Measurements from ENCODE around the gene SMARCAD1. TPM values are rescaled to one million over a fixed set of nuclear protein-coding genes. Genes with fewer than 3 reads are reported as not detected.

Gene SMARCAD1
- total RNA-seq, 1 donor from 2014 or later = 36.0 TPM

DNA sequence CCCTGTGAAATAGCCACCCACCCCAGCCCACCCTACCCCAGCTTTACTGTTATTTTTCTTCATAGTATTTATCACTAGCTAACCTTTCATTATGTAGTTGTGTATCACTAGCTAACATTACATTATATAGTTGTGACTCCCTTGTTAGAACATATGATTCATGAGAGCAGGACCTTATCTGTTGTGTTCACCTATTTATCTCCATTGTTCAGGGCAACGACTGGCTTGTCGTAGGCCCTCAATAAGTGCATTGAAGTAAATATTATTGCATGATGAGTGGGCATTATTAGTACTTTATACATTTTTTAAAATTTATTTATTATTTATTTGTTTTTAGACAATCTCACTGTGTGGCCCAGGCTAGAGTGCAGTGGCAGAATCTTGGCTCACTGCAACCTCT is 4.2 kb downstream of the SMARCAD1 start:
- H3K27ac ChIP-seq (ENCODE audit: low read depth, low read length) = no peak overlapping the region
- Mint-ChIP-seq H3K36me3 (ENCODE audit: low read depth, unreplicated experiment) (peaks cover 17% of the 10 kb centered on the region), H3K27me3 (ENCODE audit: low read depth, unreplicated experiment) (no peaks in the 10 kb centered on the region), H3K9me3 (ENCODE audit: unreplicated experiment) (no peaks in the 10 kb centered on the region), H3K27ac (ENCODE audit: unreplicated experiment) (no peak overlapping the region), H3K4me3 (ENCODE audit: unreplicated experiment) (no peak overlapping the region), H3K4me1 (ENCODE audit: low read depth, unreplicated experiment) (peaks cover 10% of the 10 kb centered on the region)
- H3K4me2 ChIP-seq (ENCODE audit: low read length) = no peak overlapping the region
- H4K20me1 ChIP-seq (ENCODE audit: insufficient read depth, low read length) = peaks cover 22% of the 10 kb centered on the region
- peaks cover 11% of the 10 kb centered on the region for H3K4me1 ChIP-seq (ENCODE audit: insufficient read depth, low read length)
- TF ChIP-seq, protein P1, sequence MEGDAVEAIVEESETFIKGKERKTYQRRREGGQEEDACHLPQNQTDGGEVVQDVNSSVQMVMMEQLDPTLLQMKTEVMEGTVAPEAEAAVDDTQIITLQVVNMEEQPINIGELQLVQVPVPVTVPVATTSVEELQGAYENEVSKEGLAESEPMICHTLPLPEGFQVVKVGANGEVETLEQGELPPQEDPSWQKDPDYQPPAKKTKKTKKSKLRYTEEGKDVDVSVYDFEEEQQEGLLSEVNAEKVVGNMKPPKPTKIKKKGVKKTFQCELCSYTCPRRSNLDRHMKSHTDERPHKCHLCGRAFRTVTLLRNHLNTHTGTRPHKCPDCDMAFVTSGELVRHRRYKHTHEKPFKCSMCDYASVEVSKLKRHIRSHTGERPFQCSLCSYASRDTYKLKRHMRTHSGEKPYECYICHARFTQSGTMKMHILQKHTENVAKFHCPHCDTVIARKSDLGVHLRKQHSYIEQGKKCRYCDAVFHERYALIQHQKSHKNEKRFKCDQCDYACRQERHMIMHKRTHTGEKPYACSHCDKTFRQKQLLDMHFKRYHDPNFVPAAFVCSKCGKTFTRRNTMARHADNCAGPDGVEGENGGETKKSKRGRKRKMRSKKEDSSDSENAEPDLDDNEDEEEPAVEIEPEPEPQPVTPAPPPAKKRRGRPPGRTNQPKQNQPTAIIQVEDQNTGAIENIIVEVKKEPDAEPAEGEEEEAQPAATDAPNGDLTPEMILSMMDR (IDR thresholded peaks at IDR 0.05; ENCODE audit: insufficient read depth, low read depth, low read length) = no peak
- no peak for TF ChIP-seq EZH2 (IDR thresholded peaks at IDR 0.05; ENCODE audit: insufficient read depth, low read length)
- no peak overlapping the region for H3K9ac ChIP-seq (ENCODE audit: low read length)
- DNase-seq (ENCODE audit: low read depth) (no peak), FAIRE-seq (no peak)
- no peaks in the 10 kb centered on the region for H3K27me3 ChIP-seq (ENCODE audit: insufficient read depth, low read length)
- H2AFZ ChIP-seq (ENCODE audit: low read depth, low read length) = no peak overlapping the region
- no peaks in the 10 kb centered on the region for H3K9me3 ChIP-seq (ENCODE audit: insufficient read depth, low read depth, low read length)
- H3K79me2 ChIP-seq (ENCODE audit: insufficient read depth, low read length) = peaks cover 89% of the 10 kb centered on the region
- no peak overlapping the region for H3K4me3 ChIP-seq (ENCODE audit: insufficient read depth, low read depth, low read length)
- peaks cover 29% of the 10 kb centered on the region for H3K36me3 ChIP-seq (ENCODE audit: insufficient read depth, low read length)

GRCh38 chr4:94214703-94215319 is 7.1 kb downstream of the SMARCAD1 start:
- Mint-ChIP-seq H3K27me3 (ENCODE audit: low read depth, unreplicated experiment) (no peaks in the 10 kb centered on the region), H3K36me3 (ENCODE audit: low read depth, unreplicated experiment) (peaks cover 19% of the 10 kb centered on the region), H3K9me3 (ENCODE audit: unreplicated experiment) (no peaks in the 10 kb centered on the region), H3K27ac (ENCODE audit: unreplicated experiment) (no peak overlapping the region), H3K4me3 (ENCODE audit: unreplicated experiment) (no peak overlapping the region), H3K4me1 (ENCODE audit: low read depth, unreplicated experiment) (peaks cover 2% of the 10 kb centered on the region)
- FAIRE-seq = peak; percentile 50
- no peaks in the 10 kb centered on the region for H3K9me3 ChIP-seq (ENCODE audit: insufficient read depth, low read depth, low read length)
- H3K36me3 ChIP-seq (ENCODE audit: insufficient read depth, low read length) = peaks cover 26% of the 10 kb centered on the region
- peaks cover 37% of the 10 kb centered on the region for H4K20me1 ChIP-seq (ENCODE audit: insufficient read depth, low read length)
- H3K4me2 ChIP-seq (ENCODE audit: low read length) = no peak overlapping the region
- no peak for TF ChIP-seq EZH2 (IDR thresholded peaks at IDR 0.05; ENCODE audit: insufficient read depth, low read length)
- TF ChIP-seq, protein P1 (IDR thresholded peaks at IDR 0.05; ENCODE audit: insufficient read depth, low read depth, low read length) = no peak
- H3K27ac ChIP-seq (ENCODE audit: low read depth, low read length) = no peak overlapping the region
- H3K4me1 ChIP-seq (ENCODE audit: insufficient read depth, low read length) = no peaks in the 10 kb centered on the region
- H2AFZ ChIP-seq (ENCODE audit: low read depth, low read length) = no peak overlapping the region
- DNase-seq (ENCODE audit: low read depth) = no peak
- no peak overlapping the region for H3K4me3 ChIP-seq (ENCODE audit: insufficient read depth, low read depth, low read length)
- H3K9ac ChIP-seq (ENCODE audit: low read length) = no peak overlapping the region
- H3K79me2 ChIP-seq (ENCODE audit: insufficient read depth, low read length) = peaks cover 91% of the 10 kb centered on the region
- no peaks in the 10 kb centered on the region for H3K27me3 ChIP-seq (ENCODE audit: insufficient read depth, low read length)

GRCh38 chr4:94216394-94216793 is 8.7 kb downstream of the SMARCAD1 start:
- no peaks in the 10 kb centered on the region for H3K9me3 ChIP-seq (ENCODE audit: insufficient read depth, low read depth, low read length)
- H4K20me1 ChIP-seq (ENCODE audit: insufficient read depth, low read length) = peaks cover 38% of the 10 kb centered on the region
- Mint-ChIP-seq H3K27me3 (ENCODE audit: low read depth, unreplicated experiment) (no peaks in the 10 kb centered on the region), H3K9me3 (ENCODE audit: unreplicated experiment) (no peaks in the 10 kb centered on the region), H3K27ac (ENCODE audit: unreplicated experiment) (no peak overlapping the region), H3K4me1 (ENCODE audit: low read depth, unreplicated experiment) (no peaks in the 10 kb centered on the region), H3K4me3 (ENCODE audit: unreplicated experiment) (no peak overlapping the region), H3K36me3 (ENCODE audit: low read depth, unreplicated experiment) (peaks cover 19% of the 10 kb centered on the region)
- no peak overlapping the region for H3K9ac ChIP-seq (ENCODE audit: low read length)
- H3K4me3 ChIP-seq (ENCODE audit: insufficient read depth, low read depth, low read length) = no peak overlapping the region
- H3K4me2 ChIP-seq (ENCODE audit: low read length) = no peak overlapping the region
- no peak for FAIRE-seq
- H2AFZ ChIP-seq (ENCODE audit: low read depth, low read length) = no peak overlapping the region
- no peak for DNase-seq (ENCODE audit: low read depth)
- H3K36me3 ChIP-seq (ENCODE audit: insufficient read depth, low read length) = peaks cover 34% of the 10 kb centered on the region
- TF ChIP-seq, protein P1 (IDR thresholded peaks at IDR 0.05; ENCODE audit: insufficient read depth, low read depth, low read length) = no peak
- no peak for TF ChIP-seq EZH2 (IDR thresholded peaks at IDR 0.05; ENCODE audit: insufficient read depth, low read length)
- H3K4me1 ChIP-seq (ENCODE audit: insufficient read depth, low read length) = no peaks in the 10 kb centered on the region
- no peak overlapping the region for H3K27ac ChIP-seq (ENCODE audit: low read depth, low read length)
- no peaks in the 10 kb centered on the region for H3K27me3 ChIP-seq (ENCODE audit: insufficient read depth, low read length)
- H3K79me2 ChIP-seq (ENCODE audit: insufficient read depth, low read length) = peaks cover 89% of the 10 kb centered on the region
